Sigmoid colon (tissue), 7 donors: ENCODE data around the gene CRADD. TPM values are rescaled to one million over a fixed set of nuclear protein-coding genes. Genes with fewer than 3 reads are reported as not detected.

ENCODE experiments used
- DNase-seq: peaks from one replicate; pipeline ENCODE4 v3.0.0-alpha.2; 2019
- H3K27ac ChIP-seq, 4 donors: fragments of 200-600 bp; sonication (generic); one replicate each; pipeline ENCODE4 v1.5.1; 2016 to 2019; ENCODE audit warnings: mild to moderate bottlenecking in 1 of 4
- H3K27me3 ChIP-seq, 3 donors: fragments of 200-600 bp; sonication (generic); one replicate each; pipeline ENCODE4 v1.5.1; 2019; ENCODE audit warnings: mild to moderate bottlenecking in 1 of 3
- H3K36me3 ChIP-seq, 4 donors: fragments of 200-600 bp; sonication (generic); one replicate each; pipeline ENCODE4 v1.5.1; 2016 to 2019
- H3K4me1 ChIP-seq, 4 donors: fragments of 200-600 bp; sonication (generic); one replicate each; pipeline ENCODE4 v1.5.1; 2017 to 2019
- H3K4me3 ChIP-seq, 4 donors: fragments of 200-600 bp; sonication (generic); one replicate each; pipeline ENCODE4 v1.5.1; 2017 to 2019; ENCODE audit warnings: mild to moderate bottlenecking in 2 of 4, moderate library complexity in 1 of 4
- H3K9me3 ChIP-seq, 4 donors: fragments of 200-600 bp in 3 of 4; sonication (generic) in 3 of 4; one replicate each; pipeline versions ENCODE4 v1.5.1 to v1.6.1; 2013 to 2019
- CTCF ChIP-seq, 4 experiments: fragments of 450-650 bp in 3 of 4; fragments of 200-600 bp in 1 of 4; IDR thresholded peaks; one replicate each; pipeline ENCODE4 v1.5.1; 2016 to 2019; ENCODE audit warnings: antibody characterized with exemption in 4 of 4, mild to moderate bottlenecking in 3 of 4, moderate library complexity in 2 of 4
- EP300 ChIP-seq, 4 donors: sonication (generic); formaldehyde crosslinking; IDR thresholded peaks; one replicate each; pipeline ENCODE4 v1.6.1; 2017; ENCODE audit warnings: antibody characterized with exemption in 4 of 4
- POLR2A ChIP-seq, 2 donors: fragments of 450-650 bp; IDR thresholded peaks; one replicate each; pipeline ENCODE4 v1.6.1; 2016; ENCODE audit warnings: antibody characterized with exemption in 2 of 2, mild to moderate bottlenecking in 2 of 2, moderate library complexity in 2 of 2
- POLR2AphosphoS5 ChIP-seq, 4 donors: sonication (generic); formaldehyde crosslinking; IDR thresholded peaks; one replicate each; pipeline ENCODE4 v1.6.1; 2017; ENCODE audit warnings: antibody characterized with exemption in 4 of 4
- WGBS, 2 donors: extraction: QIAGEN DNeasy Blood & Tissue Kit; methylation state at CpG; one replicate each; pipeline ENCODE4 v1.1.7; 2013; 5-methylcytosine and 5-hydroxymethylcytosine counted together
- intact Hi-C: fragments of 100-400 bp; cut with DNase I; formaldehyde crosslinking; loops from one replicate; pipeline ENCODE4 v1.15.1; 2023
- polyA plus RNA-seq, 3 donors: library from polyadenylated mRNA; stranded (reverse); fragments of 200-250 nt; gene quantifications; one replicate each; pipeline ENCODE4 v1.2.3, GENCODE V29; 2013
- total RNA-seq, 4 donors: library from RNA; depleted of rRNA; stranded (reverse); fragments of >200 nt; gene quantifications; one replicate each; pipeline ENCODE4 v1.1.0, GENCODE V29; 2016
- donor health status: healthy with polysubstance abuse.
- donor health status: Bipolar disorder and iron deficiency.
- donor health status: healthy.

The CRADD gene
- total and polyA plus RNA-seq, 7 donors = 14.1 to 98.9 (median 43.7) TPM

DNA sequence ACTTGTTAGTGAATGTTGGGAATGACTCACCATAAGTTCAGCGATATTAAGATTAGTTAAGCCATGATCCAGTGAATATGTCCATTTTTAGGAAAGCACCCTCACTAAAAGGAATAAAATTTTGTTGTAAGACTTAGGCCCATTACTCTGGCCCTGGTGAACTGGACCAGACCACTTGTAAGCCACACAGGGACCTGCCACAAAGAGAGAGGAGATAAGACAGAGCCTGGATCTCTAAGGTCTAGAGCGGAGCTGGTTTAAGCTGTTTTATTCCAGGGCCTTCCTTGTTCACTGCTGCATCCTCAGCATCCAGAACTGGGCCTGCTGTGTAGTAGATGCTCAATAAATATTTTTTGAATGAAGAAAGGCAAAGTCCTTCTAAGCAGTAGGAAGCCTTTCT is 79.1 kb downstream of the CRADD start:
- peaks cover 0 to 4% (median 0%) of the 10 kb centered on the region in 4 donors for H3K9me3 ChIP-seq
- WGBS, 2 donors = 96 to 97% methylated on average over 2 of the region's 2 CpGs
- no peak overlapping the region for H3K27ac ChIP-seq
- no peaks in the 10 kb centered on the region for H3K27me3 ChIP-seq
- H3K4me1 ChIP-seq = peaks cover 0 to 33% (median 25%) of the 10 kb centered on the region in 4 donors
- intact Hi-C loops = no loop called here
- TF ChIP-seq CTCF (IDR thresholded peaks at IDR 0.05) (no peak), POLR2AphosphoS5 (IDR thresholded peaks at IDR 0.05) (no peak), EP300 (IDR thresholded peaks at IDR 0.05) (no peak), POLR2A (IDR thresholded peaks at IDR 0.05) (no peak)
- no peak overlapping the region for H3K4me3 ChIP-seq
- H3K36me3 ChIP-seq = no peaks in the 10 kb centered on the region
- no peak for DNase-seq

DNA sequence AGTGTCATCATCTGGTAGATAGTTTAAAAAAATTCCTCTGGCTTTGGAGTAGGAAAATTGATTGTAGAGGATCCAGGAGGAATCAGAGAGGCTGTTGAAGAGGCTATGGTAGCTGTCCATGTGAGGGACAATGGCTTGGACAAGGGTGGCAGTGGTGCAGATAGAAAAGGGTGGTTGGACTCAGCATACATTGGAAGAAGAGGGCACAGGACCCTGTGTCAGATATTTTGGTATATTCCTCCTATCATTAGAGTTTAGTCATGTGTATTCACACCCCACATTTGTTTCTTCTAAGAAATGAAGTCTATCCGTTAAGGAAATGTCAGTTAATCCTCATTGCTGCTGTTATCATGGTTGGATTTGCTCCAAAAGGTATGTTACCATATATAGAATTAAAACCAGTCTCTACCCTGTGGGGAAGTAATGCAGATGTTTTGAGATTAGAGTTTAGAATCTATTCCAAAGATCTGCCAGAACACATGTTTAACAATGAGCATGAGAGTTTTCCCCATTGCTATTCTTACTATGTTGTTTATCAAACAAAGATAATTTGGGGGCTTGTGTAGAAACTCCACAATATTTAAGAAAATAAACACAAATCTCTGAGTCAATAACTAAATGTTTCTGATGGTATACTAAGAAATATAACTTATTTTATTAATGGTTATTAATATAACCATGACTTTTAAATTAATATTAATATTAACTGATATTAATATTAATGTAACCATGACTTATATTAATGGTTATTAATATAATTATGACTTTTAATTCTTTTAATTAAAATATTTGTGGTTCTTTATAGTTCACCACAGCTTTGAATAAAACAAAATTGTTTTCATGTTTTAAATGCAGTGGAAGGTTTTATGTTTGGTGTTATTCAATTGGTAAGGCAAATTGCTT is 80.9 kb downstream of the CRADD start:
- no peak for DNase-seq
- Histone ChIP-seq H3K4me1 (peaks cover 0 to 45% (median 32%) of the 10 kb centered on the region in 4 donors), H3K9me3 (peaks cover 0 to 4% (median 0%) of the 10 kb centered on the region in 4 donors), H3K27ac (no peak overlapping the region), H3K4me3 (no peak overlapping the region), H3K36me3 (no peaks in the 10 kb centered on the region), H3K27me3 (no peaks in the 10 kb centered on the region)
- WGBS, 2 donors = 17 to 45% methylated on average over 1 of the region's 1 CpG
- TF ChIP-seq CTCF (IDR thresholded peaks at IDR 0.05) (no peak), EP300 (IDR thresholded peaks at IDR 0.05) (no peak), POLR2AphosphoS5 (IDR thresholded peaks at IDR 0.05) (no peak), POLR2A (IDR thresholded peaks at IDR 0.05) (no peak)
- intact Hi-C loops = no loop called here

DNA sequence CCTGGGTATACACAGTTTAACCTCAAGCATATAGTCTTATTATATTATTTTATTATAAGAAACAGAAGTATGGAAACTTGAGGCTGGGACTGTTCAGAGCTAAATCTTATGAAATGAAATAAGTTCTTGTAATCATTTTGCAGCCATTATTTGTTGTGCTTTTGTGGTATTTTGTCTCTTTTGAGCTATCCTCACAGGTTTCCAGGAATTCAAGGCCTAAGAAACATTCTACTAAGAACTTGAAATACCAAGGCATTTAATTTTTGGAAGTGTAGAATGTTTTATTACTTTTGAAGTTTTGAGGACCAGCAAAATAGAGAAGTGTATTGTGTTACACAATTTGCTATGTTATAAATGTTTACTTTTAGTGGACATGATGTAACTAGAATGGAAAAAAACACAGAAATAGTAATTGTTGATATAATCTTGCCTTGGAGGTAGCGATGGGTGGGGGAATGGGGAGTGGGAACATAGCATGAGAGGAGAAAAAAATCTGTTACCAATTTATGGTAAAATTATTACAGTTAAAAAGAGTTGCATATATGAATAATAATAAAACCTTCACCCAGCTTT is 81.7 kb downstream of the CRADD start:
- DNase-seq = no peak
- WGBS, 2 donors = 85 to 86% methylated on average over 1 of the region's 1 CpG
- peak overlapping the region in 1 of 4 donors; percentile 1 for H3K27ac ChIP-seq

DNA sequence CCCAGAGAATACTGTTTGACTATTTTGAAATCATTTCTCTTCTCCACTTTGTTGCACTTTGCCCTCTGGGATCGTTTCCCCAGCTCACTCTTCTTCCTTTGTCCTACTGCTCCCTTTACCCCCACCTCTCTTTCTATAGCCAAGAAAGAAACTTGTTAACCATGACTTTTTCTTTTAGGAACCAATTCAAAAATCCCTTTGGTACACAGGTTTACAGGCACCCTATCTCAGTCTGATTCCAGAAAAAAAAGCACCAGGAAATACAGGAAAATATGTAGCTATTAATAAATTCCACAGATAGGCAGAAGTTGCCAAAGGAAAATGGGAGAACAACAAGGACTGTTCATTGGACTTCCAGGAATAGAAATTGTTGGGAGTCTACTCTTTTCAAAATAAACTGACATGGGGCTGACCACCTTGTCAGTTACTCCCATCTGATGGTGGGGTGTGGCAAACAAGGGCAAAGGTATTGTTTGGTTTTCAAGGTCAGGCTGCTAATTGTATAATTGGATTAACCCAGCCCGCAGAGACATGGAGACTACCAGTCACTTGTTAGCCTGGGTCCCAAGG is 82.4 kb downstream of the CRADD start:
- WGBS, 2 donors = 16 to 43% methylated on average over 2 of the region's 2 CpGs
- Histone ChIP-seq H3K27ac (peak overlapping the region in 2 of 4 donors; percentile 1 to 6), H3K4me3 (no peak overlapping the region), H3K4me1 (peaks cover 0 to 46% (median 32%) of the 10 kb centered on the region in 4 donors), H3K27me3 (no peaks in the 10 kb centered on the region), H3K9me3 (no peaks in the 10 kb centered on the region), H3K36me3 (no peaks in the 10 kb centered on the region)
- intact Hi-C loops = loop anchor here (10.0 kb wide), 3 partner anchors 255 to 315 kb away; partner anchors contain the start of gene UBE2N
- DNase-seq = no peak
- TF ChIP-seq EP300 (IDR thresholded peaks at IDR 0.05) = no peak
- TF ChIP-seq CTCF (IDR thresholded peaks at IDR 0.05) = no peak
- no peak for TF ChIP-seq POLR2AphosphoS5 (IDR thresholded peaks at IDR 0.05)
- TF ChIP-seq POLR2A (IDR thresholded peaks at IDR 0.05) = no peak

More for the DNA sequence above, 81.7 kb downstream of the CRADD start:
- H3K9me3 ChIP-seq = no peaks in the 10 kb centered on the region
- H3K27me3 ChIP-seq = no peaks in the 10 kb centered on the region
- TF ChIP-seq POLR2A (IDR thresholded peaks at IDR 0.05) = no peak
- no peaks in the 10 kb centered on the region for H3K36me3 ChIP-seq
- peaks cover 0 to 46% (median 32%) of the 10 kb centered on the region in 4 donors for H3K4me1 ChIP-seq
- intact Hi-C loops = no loop called here
- H3K4me3 ChIP-seq = no peak overlapping the region
